ENCODE data around the gene MAD1L1. TPM values are rescaled to one million over a fixed set of nuclear protein-coding genes. Genes with fewer than 3 reads are reported as not detected.

The MAD1L1 gene
- total RNA-seq, 1 donor from 2014 or later = 32.3 TPM

DNA sequence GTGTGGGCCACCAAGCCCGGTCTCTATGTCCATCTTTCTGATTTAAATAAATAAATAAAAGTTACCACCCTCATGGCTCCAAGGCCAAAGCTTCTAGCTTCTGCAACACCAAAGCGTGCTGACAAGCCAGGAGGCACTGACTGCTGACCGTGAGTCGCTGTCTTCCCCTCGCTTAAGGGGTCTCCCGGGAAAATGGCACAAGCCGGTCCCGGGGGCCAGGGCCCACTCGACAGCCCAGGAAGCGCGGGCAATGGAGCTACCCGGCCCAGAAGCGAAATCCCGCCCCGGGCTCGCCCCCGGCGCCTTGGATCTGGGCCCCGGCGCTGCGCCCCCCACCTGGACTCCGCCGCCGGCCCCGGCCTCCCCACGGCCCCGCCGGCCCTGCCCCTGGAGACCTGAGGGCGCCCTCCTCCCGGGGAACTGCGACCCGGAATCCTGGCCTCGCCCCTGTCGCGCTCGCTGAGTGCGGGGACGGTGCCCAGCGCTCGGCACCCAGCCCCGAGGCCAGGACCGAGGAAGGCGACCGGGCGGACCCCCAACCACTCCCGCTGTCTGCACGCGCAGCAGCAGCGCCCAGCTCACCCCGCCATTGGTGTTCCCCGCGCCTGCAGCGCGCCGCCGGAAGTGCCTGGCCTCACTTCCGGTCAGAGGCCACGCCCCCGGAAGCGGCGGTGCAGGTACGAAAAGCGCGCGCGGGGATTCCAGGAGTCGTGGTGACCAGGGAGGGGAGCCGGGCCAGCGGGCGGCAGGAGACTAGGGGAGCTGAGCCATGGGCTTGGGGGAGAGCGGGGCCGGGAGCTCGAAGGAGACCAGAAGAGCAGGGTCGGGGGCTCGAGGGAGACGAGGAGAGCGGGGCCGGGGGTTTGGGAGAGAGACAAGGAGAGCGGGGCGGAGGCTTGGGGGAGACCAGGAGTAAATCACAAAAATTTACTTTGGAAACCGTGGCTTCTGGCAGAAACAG, 9.1 kb upstream of the MAD1L1 start, which contains the start of the genes MRM2 and NUDT1:
MRM2 (minus strand) TSS at position 626 of the 961 bp plus-strand sequence; CDS start at position 590, 36 bp downstream.
NUDT1 (plus strand) TSS at position 647 of the 961 bp plus-strand sequence. CDS start 2,349 bp downstream, outside the sequence.
- peak; percentile 52 for DNase-seq (ENCODE audit: low read depth)
- Histone ChIP-seq H3K4me2 (ENCODE audit: low read length) (peak within 1 kb of the TSS; percentile 97), H3K79me2 (ENCODE audit: insufficient read depth, low read length) (peaks cover 40% of the 10 kb centered on the region), H3K4me3 (ENCODE audit: insufficient read depth, low read depth, low read length) (peak within 1 kb of the TSS; percentile 89), H2AFZ (ENCODE audit: low read depth, low read length) (peak within 1 kb of the TSS; percentile 62), H3K9ac (ENCODE audit: low read length) (peak within 1 kb of the TSS; percentile 89), H3K9me3 (ENCODE audit: insufficient read depth, low read depth, low read length) (no peaks in the 10 kb centered on the region), H3K36me3 (ENCODE audit: insufficient read depth, low read length) (peaks cover 12% of the 10 kb centered on the region), H3K27ac (ENCODE audit: low read depth, low read length) (peak within 1 kb of the TSS; percentile 64), H3K27me3 (ENCODE audit: insufficient read depth, low read length) (no peaks in the 10 kb centered on the region), H4K20me1 (ENCODE audit: insufficient read depth, low read length) (peaks cover 20% of the 10 kb centered on the region), H3K4me1 (ENCODE audit: insufficient read depth, low read length) (peaks cover 4% of the 10 kb centered on the region)
- TF ChIP-seq, protein P1, sequence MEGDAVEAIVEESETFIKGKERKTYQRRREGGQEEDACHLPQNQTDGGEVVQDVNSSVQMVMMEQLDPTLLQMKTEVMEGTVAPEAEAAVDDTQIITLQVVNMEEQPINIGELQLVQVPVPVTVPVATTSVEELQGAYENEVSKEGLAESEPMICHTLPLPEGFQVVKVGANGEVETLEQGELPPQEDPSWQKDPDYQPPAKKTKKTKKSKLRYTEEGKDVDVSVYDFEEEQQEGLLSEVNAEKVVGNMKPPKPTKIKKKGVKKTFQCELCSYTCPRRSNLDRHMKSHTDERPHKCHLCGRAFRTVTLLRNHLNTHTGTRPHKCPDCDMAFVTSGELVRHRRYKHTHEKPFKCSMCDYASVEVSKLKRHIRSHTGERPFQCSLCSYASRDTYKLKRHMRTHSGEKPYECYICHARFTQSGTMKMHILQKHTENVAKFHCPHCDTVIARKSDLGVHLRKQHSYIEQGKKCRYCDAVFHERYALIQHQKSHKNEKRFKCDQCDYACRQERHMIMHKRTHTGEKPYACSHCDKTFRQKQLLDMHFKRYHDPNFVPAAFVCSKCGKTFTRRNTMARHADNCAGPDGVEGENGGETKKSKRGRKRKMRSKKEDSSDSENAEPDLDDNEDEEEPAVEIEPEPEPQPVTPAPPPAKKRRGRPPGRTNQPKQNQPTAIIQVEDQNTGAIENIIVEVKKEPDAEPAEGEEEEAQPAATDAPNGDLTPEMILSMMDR (IDR thresholded peaks at IDR 0.05; ENCODE audit: insufficient read depth, low read depth, low read length) = no peak
- TF ChIP-seq EZH2 (IDR thresholded peaks at IDR 0.05; ENCODE audit: insufficient read depth, low read length) = no peak
- Mint-ChIP-seq H3K9me3 (ENCODE audit: unreplicated experiment) (no peaks in the 10 kb centered on the region), H3K27me3 (ENCODE audit: low read depth, unreplicated experiment) (no peaks in the 10 kb centered on the region), H3K36me3 (ENCODE audit: low read depth, unreplicated experiment) (peaks cover 4% of the 10 kb centered on the region), H3K4me1 (ENCODE audit: low read depth, unreplicated experiment) (peaks cover 6% of the 10 kb centered on the region), H3K4me3 (ENCODE audit: unreplicated experiment) (peak within 1 kb of the TSS; percentile 92), H3K27ac (ENCODE audit: unreplicated experiment) (peak within 1 kb of the TSS; percentile 69)
- no peak for FAIRE-seq

DNA sequence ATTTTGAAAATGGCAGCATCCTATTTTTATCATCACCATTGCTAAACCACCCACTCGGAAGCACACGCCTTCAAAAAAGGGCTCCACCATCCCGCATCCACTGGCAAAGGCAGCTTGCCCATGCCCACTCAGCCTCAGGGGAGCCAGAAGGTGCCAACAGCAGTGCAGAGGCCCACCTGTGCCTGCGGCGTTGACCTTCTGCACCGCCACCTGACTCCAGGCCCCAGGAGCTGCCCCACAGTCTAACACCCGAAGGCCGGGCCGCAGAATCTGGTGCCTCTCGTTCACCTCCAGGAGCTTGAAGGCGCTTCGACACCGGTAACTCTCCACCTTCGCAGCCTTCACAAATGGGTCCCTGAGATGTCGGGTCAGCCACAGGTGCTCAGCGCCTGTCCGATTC, 6.5 kb upstream of the MAD1L1 start:
- Mint-ChIP-seq H3K36me3 (ENCODE audit: low read depth, unreplicated experiment) (peaks cover 11% of the 10 kb centered on the region), H3K4me1 (ENCODE audit: low read depth, unreplicated experiment) (peaks cover 10% of the 10 kb centered on the region), H3K9me3 (ENCODE audit: unreplicated experiment) (no peaks in the 10 kb centered on the region), H3K4me3 (ENCODE audit: unreplicated experiment) (peak overlapping the region; percentile 45), H3K27me3 (ENCODE audit: low read depth, unreplicated experiment) (no peaks in the 10 kb centered on the region), H3K27ac (ENCODE audit: unreplicated experiment) (no peak overlapping the region)
- H3K9me3 ChIP-seq (ENCODE audit: insufficient read depth, low read depth, low read length) = no peaks in the 10 kb centered on the region
- H3K79me2 ChIP-seq (ENCODE audit: insufficient read depth, low read length) = peaks cover 40% of the 10 kb centered on the region
- H3K36me3 ChIP-seq (ENCODE audit: insufficient read depth, low read length) = peaks cover 22% of the 10 kb centered on the region
- no peak overlapping the region for H3K9ac ChIP-seq (ENCODE audit: low read length)
- TF ChIP-seq, protein P1 (IDR thresholded peaks at IDR 0.05; ENCODE audit: insufficient read depth, low read depth, low read length) = no peak
- TF ChIP-seq EZH2 (IDR thresholded peaks at IDR 0.05; ENCODE audit: insufficient read depth, low read length) = no peak
- peaks cover 19% of the 10 kb centered on the region for H3K4me1 ChIP-seq (ENCODE audit: insufficient read depth, low read length)
- no peak overlapping the region for H3K27ac ChIP-seq (ENCODE audit: low read depth, low read length)
- no peak overlapping the region for H3K4me2 ChIP-seq (ENCODE audit: low read length)
- H3K27me3 ChIP-seq (ENCODE audit: insufficient read depth, low read length) = no peaks in the 10 kb centered on the region
- peaks cover 27% of the 10 kb centered on the region for H4K20me1 ChIP-seq (ENCODE audit: insufficient read depth, low read length)
- no peak for DNase-seq (ENCODE audit: low read depth)
- H2AFZ ChIP-seq (ENCODE audit: low read depth, low read length) = no peak overlapping the region
- no peak overlapping the region for H3K4me3 ChIP-seq (ENCODE audit: insufficient read depth, low read depth, low read length)
- FAIRE-seq = no peak
